GM18861 (cell line): Measurements from ENCODE around the gene C2orf69.
A peak's percentile ranks its signal among the peaks of the same experiment; 100 is the strongest.
"Not testable (repeated sequence)": the region's sequence is repeated elsewhere in the genome, so short reads cannot be mapped to it uniquely, and the experiment has no call there.

Experiments
- ATAC-seq: cut with Tn5 transposase; IDR thresholded peaks from one replicate; pipeline ENCODE4 v1.9.1; 2021; ENCODE audit not compliant: unreplicated experiment

C2orf69 gene

GRCh38 chr2:199911052-199911876 is at the start of gene C2orf69:
Gene C2orf69 (plus strand): TSS chr2:199911293. CDS start chr2:199911439, 146 bp downstream.
- peak; percentile 75 for ATAC-seq

- no peak for ATAC-seq
Observed at GRCh38 chr2:199862788-199863187, 48.3 kb upstream of the C2orf69 start.

- no peak for ATAC-seq
Observed at GRCh38 chr2:199865905-199866304, 45.2 kb upstream of the C2orf69 start.

GRCh38 chr2:199868431-199869226 is 42.5 kb upstream of the C2orf69 start:
- ATAC-seq: no peak

- no peak for ATAC-seq
Observed at GRCh38 chr2:199869227-199869541, 41.9 kb upstream of the C2orf69 start.

- no peak for ATAC-seq
Observed at GRCh38 chr2:199869653-199870052, 41.4 kb upstream of the C2orf69 start.

GRCh38 chr2:199870581-199870980 is 40.5 kb upstream of the C2orf69 start:
- ATAC-seq: no peak

GRCh38 chr2:199874209-199874608 is 36.9 kb upstream of the C2orf69 start:
- no peak for ATAC-seq

- ATAC-seq: no peak
Observed at GRCh38 chr2:199875400-199875799, 35.7 kb upstream of the C2orf69 start.

GRCh38 chr2:199882667-199883066 is 28.4 kb upstream of the C2orf69 start:
- no peak for ATAC-seq

GRCh38 chr2:199883474-199884212 is 27.4 kb upstream of the C2orf69 start:
- no peak for ATAC-seq

GRCh38 chr2:199895406-199895805 is 15.7 kb upstream of the C2orf69 start:
- ATAC-seq: no peak

GRCh38 chr2:199896617-199897016 is 14.5 kb upstream of the C2orf69 start:
- no peak for ATAC-seq

- no peak for ATAC-seq
Observed at GRCh38 chr2:199901942-199902341, 9.2 kb upstream of the C2orf69 start.

GRCh38 chr2:199902486-199903110 is 8.5 kb upstream of the C2orf69 start:
- no peak for ATAC-seq

- no peak for ATAC-seq
Observed at GRCh38 chr2:199903111-199903510, 8.0 kb upstream of the C2orf69 start.

GRCh38 chr2:199907008-199907714 is 3.9 kb upstream of the C2orf69 start:
- ATAC-seq: no peak

- ATAC-seq: no peak
Observed at GRCh38 chr2:199910338-199911051, 598 bp upstream of the C2orf69 start.

- ATAC-seq: no peak
Observed at GRCh38 chr2:199911877-199912161, 726 bp downstream of the C2orf69 start.

GRCh38 chr2:199912553-199913114 is 1.5 kb downstream of the C2orf69 start:
- not testable (repeated sequence) for ATAC-seq
